Activated T-helper 2 cell treated with anti-CD3 and anti-CD28 coated beads, Interferon-gamma antibody, Interleukin-2, Interleukin-4, amounts not matched to agents 10 μg/mL and 5 μg/mL and 100 μg/mL, durations not matched to agents 14 hours and 24 hours and 36 hours (primary cell): ENCODE results near the gene ANAPC15. TPM values are rescaled to one million over a fixed set of nuclear protein-coding genes. Genes with fewer than 3 reads are reported as not detected.
"Not testable (repeated sequence)": the region's sequence is repeated elsewhere in the genome, so short reads cannot be mapped to it uniquely, and the experiment has no call there.

Experiments used
- DNase-seq: peaks from one replicate; pipeline ENCODE4 v3.0.0; 2021; ENCODE audit warnings: low spot score
- H3K27ac Mint-ChIP-seq: one replicate; pipeline ENCODE4 v1.8.0; 2021; ENCODE audit warnings: mixed read lengths
- H3K27me3 Mint-ChIP-seq: one replicate; pipeline ENCODE4 v1.8.0; 2021; ENCODE audit warnings: low read depth, mixed read lengths
- H3K36me3 Mint-ChIP-seq: one replicate; pipeline ENCODE4 v1.8.0; 2021; ENCODE audit warnings: low read depth, mixed read lengths
- H3K4me1 Mint-ChIP-seq: one replicate; pipeline ENCODE4 v1.8.0; 2021; ENCODE audit warnings: low read depth, mixed read lengths
- H3K4me3 Mint-ChIP-seq: one replicate; pipeline ENCODE4 v1.8.0; 2021; ENCODE audit warnings: low read depth, mild to moderate bottlenecking, moderate library complexity, mixed read lengths
- H3K9me3 Mint-ChIP-seq: one replicate; pipeline ENCODE4 v1.8.0; 2021; ENCODE audit warnings: mixed read lengths
- intact Hi-C: fragments of 100-400 bp; cut with micrococcal nuclease; formaldehyde crosslinking; loops from one replicate; pipeline ENCODE4 v1.15.1; 2023
- total RNA-seq: library from RNA; stranded (reverse); gene quantifications from 2 replicates; pipeline ENCODE4 v1.2.3, GENCODE V29; 2022

The ANAPC15 gene
- total RNA-seq, result 61.6 and 67.9 TPM in 2 replicates

DNA sequence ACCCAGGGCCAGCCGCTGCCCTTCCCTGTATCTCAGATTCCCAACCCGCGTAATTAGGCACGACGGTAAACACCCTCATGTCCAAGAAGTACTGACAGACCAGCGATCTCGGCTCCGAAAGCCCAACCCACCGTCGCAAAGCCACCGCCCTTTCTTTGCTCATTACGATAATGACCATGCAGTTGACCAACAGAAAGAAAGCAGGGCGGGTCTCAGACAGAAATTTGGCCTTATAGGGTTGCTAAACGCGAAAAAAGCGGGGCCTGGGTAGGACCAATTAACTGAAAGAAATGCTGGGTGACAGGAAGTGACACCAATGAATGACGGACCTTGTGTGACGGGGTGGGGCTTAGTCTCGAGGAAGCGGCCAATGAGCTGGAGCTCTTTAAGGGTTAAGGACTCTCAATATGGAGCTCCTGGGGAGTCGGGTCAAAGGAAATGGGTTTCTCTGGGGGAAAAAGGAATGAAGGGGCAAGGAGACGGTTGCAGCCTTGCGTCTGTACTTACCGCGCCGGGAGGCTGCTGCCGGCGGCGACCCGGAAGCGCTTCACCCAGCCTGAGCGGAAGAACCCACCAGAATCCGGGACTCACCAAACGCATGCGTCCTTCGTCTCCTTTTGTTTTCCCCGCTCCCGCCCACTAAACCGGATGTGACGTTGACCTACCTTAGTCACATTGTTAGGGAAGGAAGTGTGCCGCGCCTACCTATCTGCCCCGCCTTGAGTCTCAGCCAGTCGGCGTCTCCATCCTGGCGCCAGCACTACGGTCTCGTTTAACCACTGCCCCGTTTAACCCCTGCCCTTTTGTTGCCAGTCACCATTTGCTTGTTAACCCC, at the start of gene ANAPC15:
TSS of gene ANAPC15 (minus strand) at position 553 of the 835 bp plus-strand sequence. CDS start 1,419 bp downstream, outside the sequence.
- no peaks in the 10 kb centered on the region for H3K27me3 Mint-ChIP-seq
- H3K9me3 Mint-ChIP-seq, result no peaks in the 10 kb centered on the region
- peak within 1 kb of the TSS; percentile 89 for H3K4me3 Mint-ChIP-seq
- H3K36me3 Mint-ChIP-seq, result peaks cover 12% of the 10 kb centered on the region
- H3K4me1 Mint-ChIP-seq, result peaks cover 16% of the 10 kb centered on the region
- peak within 1 kb of the TSS; percentile 98 for H3K27ac Mint-ChIP-seq
- intact Hi-C loops, result loop anchor here (1.0 kb wide), 5 partner anchors 9 to 111 kb away; partner anchors contain the start of genes LAMTOR1, LRRC51 and NUMA1
- DNase-seq, result peak; percentile 98

- H3K4me1 Mint-ChIP-seq, result no peaks in the 10 kb centered on the region
- H3K36me3 Mint-ChIP-seq, result no peaks in the 10 kb centered on the region
- H3K27ac Mint-ChIP-seq, result no peak overlapping the region
- H3K27me3 Mint-ChIP-seq, result peaks cover 23% of the 10 kb centered on the region
- DNase-seq, result no peak
- intact Hi-C loops, result no loop called here
- no peaks in the 10 kb centered on the region for H3K9me3 Mint-ChIP-seq
- no peak overlapping the region for H3K4me3 Mint-ChIP-seq
Measured at GRCh38 chr11:72160319-72160718, 47.8 kb upstream of the ANAPC15 start.

- Mint-ChIP-seq H3K9me3 (no peaks in the 10 kb centered on the region), H3K27me3 (peaks cover 21% of the 10 kb centered on the region)
- intact Hi-C loops, result no loop called here
Measured at GRCh38 chr11:72157131-72157530, 44.6 kb upstream of the ANAPC15 start.

DNA sequence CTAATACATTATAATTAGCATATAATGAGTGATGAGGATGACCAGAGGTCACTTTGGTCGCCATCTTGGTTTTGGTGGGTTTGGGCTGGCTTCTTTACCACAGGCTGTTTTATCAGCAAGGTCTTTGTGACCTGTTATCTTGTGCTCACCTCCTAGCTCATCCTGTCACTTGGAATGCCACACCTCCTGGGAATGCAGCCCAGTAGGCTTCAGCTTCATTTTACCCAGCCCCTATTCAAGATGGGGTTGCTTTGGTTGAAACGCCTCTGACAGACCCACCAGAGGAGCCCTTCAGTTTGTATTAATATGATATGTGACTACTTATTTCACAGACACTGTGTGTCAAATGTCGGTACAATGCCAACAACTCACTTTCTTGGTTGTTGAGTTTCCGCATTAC, 43.3 kb upstream of the ANAPC15 start:
- no peak overlapping the region for H3K4me3 Mint-ChIP-seq
- no peak for DNase-seq
- no peaks in the 10 kb centered on the region for H3K36me3 Mint-ChIP-seq
- no peaks in the 10 kb centered on the region for H3K4me1 Mint-ChIP-seq
- peaks cover 20% of the 10 kb centered on the region for H3K27me3 Mint-ChIP-seq
- H3K27ac Mint-ChIP-seq, result no peak overlapping the region
- H3K9me3 Mint-ChIP-seq, result no peaks in the 10 kb centered on the region
- intact Hi-C loops, result no loop called here

More at GRCh38 chr11:72157131-72157530, 44.6 kb upstream of the ANAPC15 start:
- Mint-ChIP-seq H3K4me1 (no peaks in the 10 kb centered on the region), H3K36me3 (no peaks in the 10 kb centered on the region), H3K27ac (no peak overlapping the region), H3K4me3 (no peak overlapping the region)
- no peak for DNase-seq

DNA sequence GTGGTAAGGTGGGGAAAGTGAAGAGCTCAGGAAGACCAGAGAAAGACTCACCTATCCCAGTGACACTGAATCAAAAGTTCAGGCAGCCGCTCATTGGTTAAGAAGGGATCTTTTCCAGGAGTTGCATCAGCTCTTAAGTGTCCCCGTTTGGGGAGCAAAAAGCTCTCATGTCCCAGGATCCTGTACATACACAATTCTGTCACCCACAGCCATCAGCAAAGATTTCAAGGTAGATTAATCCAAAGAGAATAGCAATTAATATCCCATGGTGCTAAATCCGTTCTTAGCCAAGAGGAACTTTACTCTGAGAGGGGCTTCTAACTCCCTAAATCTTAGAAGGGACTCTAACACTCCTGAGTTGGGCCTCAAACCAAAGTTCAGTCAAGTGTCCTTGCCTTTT, 42.3 kb upstream of the ANAPC15 start:
- intact Hi-C loops, result no loop called here
- Mint-ChIP-seq H3K27ac (no peak overlapping the region), H3K4me3 (no peak overlapping the region), H3K36me3 (no peaks in the 10 kb centered on the region), H3K27me3 (peaks cover 15% of the 10 kb centered on the region), H3K4me1 (no peaks in the 10 kb centered on the region), H3K9me3 (no peaks in the 10 kb centered on the region)
- no peak for DNase-seq

- H3K27me3 Mint-ChIP-seq, result peaks cover 12% of the 10 kb centered on the region
- DNase-seq, H3K27ac Mint-ChIP-seq, H3K4me1 Mint-ChIP-seq, H3K9me3 Mint-ChIP-seq, intact Hi-C loops, H3K4me3 Mint-ChIP-seq, H3K36me3 Mint-ChIP-seq: not testable (repeated sequence)
Measured at GRCh38 chr11:72153874-72154273, 41.4 kb upstream of the ANAPC15 start.

DNA sequence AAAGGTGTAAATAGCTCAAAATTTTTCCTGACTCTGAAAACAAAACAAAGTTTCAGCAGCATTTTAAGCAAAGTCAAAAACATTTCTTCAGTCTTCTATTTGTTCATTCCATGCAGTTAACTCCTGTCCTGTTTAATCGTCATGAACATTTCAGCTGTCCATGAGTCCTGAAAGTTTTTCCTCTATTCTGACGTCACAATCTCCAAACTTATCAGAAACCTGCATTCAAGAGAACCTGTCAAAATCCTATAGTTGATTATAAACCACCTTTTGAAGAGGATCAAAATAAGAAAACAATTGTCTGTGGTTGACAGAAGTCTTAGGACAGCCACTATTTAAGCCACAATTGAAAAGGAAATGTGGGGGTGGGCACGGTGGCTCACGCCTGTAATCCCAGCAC, 38.4 kb upstream of the ANAPC15 start:
- H3K9me3 Mint-ChIP-seq, result no peaks in the 10 kb centered on the region
- no peaks in the 10 kb centered on the region for H3K4me1 Mint-ChIP-seq
- H3K36me3 Mint-ChIP-seq, result no peaks in the 10 kb centered on the region
- H3K27ac Mint-ChIP-seq, result no peak overlapping the region
- peaks cover 6% of the 10 kb centered on the region for H3K27me3 Mint-ChIP-seq
- no peak overlapping the region for H3K4me3 Mint-ChIP-seq
- no peak for DNase-seq
- intact Hi-C loops, result no loop called here

DNA sequence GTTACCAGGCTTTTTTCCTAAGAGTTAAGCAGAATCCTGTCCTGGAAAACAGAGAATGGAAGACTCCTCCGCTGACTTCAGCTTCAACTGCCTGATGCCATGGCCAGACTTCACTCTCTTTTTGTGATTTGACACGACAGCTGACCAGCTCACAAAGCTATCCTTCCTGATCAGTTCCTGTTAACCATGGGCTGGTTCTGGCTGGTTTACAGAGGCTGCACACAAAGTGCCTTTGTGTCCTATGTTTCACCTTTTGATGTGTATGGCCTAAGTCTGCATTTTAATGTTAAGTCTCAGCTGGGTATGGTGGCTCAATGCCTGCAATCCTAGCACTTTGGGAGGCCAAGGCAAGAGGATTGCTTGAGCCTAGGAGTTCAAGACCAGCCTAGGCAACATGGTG, 34.1 kb upstream of the ANAPC15 start:
- Mint-ChIP-seq H3K4me3 (no peak overlapping the region), H3K36me3 (no peaks in the 10 kb centered on the region), H3K4me1 (peaks cover 13% of the 10 kb centered on the region), H3K27me3 (peaks cover 3% of the 10 kb centered on the region), H3K27ac (no peak overlapping the region), H3K9me3 (no peaks in the 10 kb centered on the region)
- intact Hi-C loops, result no loop called here
- no peak for DNase-seq

DNA sequence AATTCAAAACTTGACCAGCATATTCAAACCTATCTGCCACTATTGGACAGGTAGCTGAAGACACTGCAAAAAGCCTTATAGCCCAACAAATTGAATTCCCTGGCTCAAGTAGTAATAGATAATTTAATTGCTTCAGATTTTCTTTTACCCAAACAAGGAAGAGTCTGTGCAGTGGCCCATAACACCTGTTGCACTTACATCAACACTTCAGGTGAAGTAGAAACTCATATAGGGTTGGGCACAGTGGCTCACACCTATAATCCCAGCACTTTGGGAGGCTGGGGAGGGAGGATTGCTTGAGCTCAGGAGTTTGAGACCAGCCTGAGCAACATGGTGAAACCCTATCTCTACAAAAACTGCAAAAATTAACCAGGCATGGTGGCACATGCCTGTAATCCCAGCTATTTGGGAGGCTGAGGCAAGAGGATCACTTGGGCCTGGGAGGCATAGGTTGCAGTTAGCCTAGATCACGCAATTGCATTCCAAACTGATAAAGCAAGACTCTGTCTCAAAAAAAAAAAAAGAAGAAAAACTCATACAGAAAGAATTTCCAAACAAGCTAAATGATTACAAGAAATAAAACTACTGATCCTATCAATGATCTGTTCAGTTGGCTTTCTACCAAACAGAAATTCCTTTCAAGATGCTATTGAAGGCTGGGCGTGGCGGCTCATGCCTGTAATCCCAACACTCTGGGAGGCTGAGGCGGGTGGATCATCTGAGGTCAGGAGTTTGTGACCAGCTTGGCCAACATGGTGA, 32.5 kb upstream of the ANAPC15 start:
- DNase-seq, result no peak
- no peaks in the 10 kb centered on the region for H3K36me3 Mint-ChIP-seq
- peaks cover 25% of the 10 kb centered on the region for H3K4me1 Mint-ChIP-seq
- H3K4me3 Mint-ChIP-seq, result no peak overlapping the region
- intact Hi-C loops, result loop anchor here (1.0 to 5.0 kb wide), 2 partner anchors 103 to 120 kb away; no protein-coding TSS in a partner anchor
- H3K9me3 Mint-ChIP-seq, result peaks cover under 1% of the 10 kb centered on the region
- no peak overlapping the region for H3K27ac Mint-ChIP-seq
- H3K27me3 Mint-ChIP-seq, result no peaks in the 10 kb centered on the region

GRCh38 chr11:72142543-72142942, 30.0 kb upstream of the ANAPC15 start:
- DNase-seq, H3K36me3 Mint-ChIP-seq, H3K4me3 Mint-ChIP-seq, H3K27ac Mint-ChIP-seq, H3K27me3 Mint-ChIP-seq, H3K9me3 Mint-ChIP-seq: not testable (repeated sequence)
- peaks cover 29% of the 10 kb centered on the region for H3K4me1 Mint-ChIP-seq
- intact Hi-C loops, result loop anchor here (5.0 kb wide), 1 partner anchor 100 kb away; no protein-coding TSS in a partner anchor

GRCh38 chr11:72142086-72142485, 29.6 kb upstream of the ANAPC15 start:
- peaks cover 29% of the 10 kb centered on the region for H3K4me1 Mint-ChIP-seq
- intact Hi-C loops, result loop anchor here (5.0 kb wide), 1 partner anchor 100 kb away; no protein-coding TSS in a partner anchor
- H3K4me3 Mint-ChIP-seq, DNase-seq, H3K36me3 Mint-ChIP-seq, H3K9me3 Mint-ChIP-seq, H3K27me3 Mint-ChIP-seq: not testable (repeated sequence)
- H3K27ac Mint-ChIP-seq, result peak overlapping the region; percentile 92

GRCh38 chr11:72141066-72141465, 28.6 kb upstream of the ANAPC15 start:
- DNase-seq, result peak; percentile 23
- Mint-ChIP-seq H3K27me3 (no peaks in the 10 kb centered on the region), H3K4me1 (peaks cover 36% of the 10 kb centered on the region), H3K4me3 (peak overlapping the region; percentile 35), H3K9me3 (peaks cover 15% of the 10 kb centered on the region), H3K27ac (peak overlapping the region; percentile 92), H3K36me3 (peaks cover 10% of the 10 kb centered on the region)
- intact Hi-C loops, result loop anchor here (1.0 to 5.0 kb wide), 5 partner anchors 29 to 99 kb away; partner anchors contain the start of genes ANAPC15 and LAMTOR1
